Gastroesophageal sphincter (tissue), 3 donors: ENCODE measurements around the gene ATP1A2.

Experiments used
- EP300 ChIP-seq: sonication (generic); formaldehyde crosslinking; IDR thresholded peaks from one replicate; pipeline ENCODE4 v1.6.1; 2017; ENCODE audit warnings: antibody characterized with exemption, mild to moderate bottlenecking
- POLR2A ChIP-seq, 2 donors: fragments of 450-650 bp; IDR thresholded peaks; one replicate each; pipeline ENCODE4 v1.6.1; 2017; ENCODE audit warnings: antibody characterized with exemption in 2 of 2, mild to moderate bottlenecking in 2 of 2, moderate library complexity in 1 of 2
- TF ChIP-seq, protein P1 (sequence below), 4 experiments: fragments of 200-600 bp in 2 of 4; fragments of 450-650 bp in 2 of 4; sonication (generic) in 1 of 4; IDR thresholded peaks; one replicate each; pipeline ENCODE4 v1.5.1; 2017 to 2019; ENCODE audit warnings: antibody characterized with exemption in 4 of 4, mild to moderate bottlenecking in 2 of 4, moderate library complexity in 2 of 4

DNA sequence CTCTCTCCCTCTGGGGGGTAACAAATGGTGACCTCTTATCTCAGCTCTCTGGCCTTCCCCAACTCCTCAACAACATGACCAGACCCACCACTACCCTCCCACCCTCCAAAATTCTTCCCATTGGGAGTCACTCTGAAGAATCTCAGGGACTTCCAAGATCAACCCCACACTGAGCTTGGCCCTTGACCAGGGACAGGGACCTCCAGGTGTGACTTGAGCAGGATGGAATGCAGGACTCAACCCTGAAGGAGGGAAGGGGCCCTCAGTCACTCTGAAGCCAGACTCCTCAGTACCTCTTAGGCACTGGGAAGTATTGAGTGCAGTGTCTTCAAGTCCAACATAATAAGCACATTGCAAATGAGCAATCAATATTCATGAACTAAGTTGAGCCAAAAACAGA is 76.7 kb downstream of the ATP1A2 start:
- TF ChIP-seq, protein P1, sequence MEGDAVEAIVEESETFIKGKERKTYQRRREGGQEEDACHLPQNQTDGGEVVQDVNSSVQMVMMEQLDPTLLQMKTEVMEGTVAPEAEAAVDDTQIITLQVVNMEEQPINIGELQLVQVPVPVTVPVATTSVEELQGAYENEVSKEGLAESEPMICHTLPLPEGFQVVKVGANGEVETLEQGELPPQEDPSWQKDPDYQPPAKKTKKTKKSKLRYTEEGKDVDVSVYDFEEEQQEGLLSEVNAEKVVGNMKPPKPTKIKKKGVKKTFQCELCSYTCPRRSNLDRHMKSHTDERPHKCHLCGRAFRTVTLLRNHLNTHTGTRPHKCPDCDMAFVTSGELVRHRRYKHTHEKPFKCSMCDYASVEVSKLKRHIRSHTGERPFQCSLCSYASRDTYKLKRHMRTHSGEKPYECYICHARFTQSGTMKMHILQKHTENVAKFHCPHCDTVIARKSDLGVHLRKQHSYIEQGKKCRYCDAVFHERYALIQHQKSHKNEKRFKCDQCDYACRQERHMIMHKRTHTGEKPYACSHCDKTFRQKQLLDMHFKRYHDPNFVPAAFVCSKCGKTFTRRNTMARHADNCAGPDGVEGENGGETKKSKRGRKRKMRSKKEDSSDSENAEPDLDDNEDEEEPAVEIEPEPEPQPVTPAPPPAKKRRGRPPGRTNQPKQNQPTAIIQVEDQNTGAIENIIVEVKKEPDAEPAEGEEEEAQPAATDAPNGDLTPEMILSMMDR (IDR thresholded peaks at IDR 0.05) = no peak
- TF ChIP-seq POLR2A (IDR thresholded peaks at IDR 0.05) = no peak
- TF ChIP-seq EP300 = no peak
